Measurements from ENCODE around the gene PCSK4.

GRCh38 chr19:1531587-1531986 is 41.4 kb upstream of the PCSK4 start:
- no peak for TF ChIP-seq POLR2A (IDR thresholded peaks at IDR 0.05)
- TF ChIP-seq, protein P1, sequence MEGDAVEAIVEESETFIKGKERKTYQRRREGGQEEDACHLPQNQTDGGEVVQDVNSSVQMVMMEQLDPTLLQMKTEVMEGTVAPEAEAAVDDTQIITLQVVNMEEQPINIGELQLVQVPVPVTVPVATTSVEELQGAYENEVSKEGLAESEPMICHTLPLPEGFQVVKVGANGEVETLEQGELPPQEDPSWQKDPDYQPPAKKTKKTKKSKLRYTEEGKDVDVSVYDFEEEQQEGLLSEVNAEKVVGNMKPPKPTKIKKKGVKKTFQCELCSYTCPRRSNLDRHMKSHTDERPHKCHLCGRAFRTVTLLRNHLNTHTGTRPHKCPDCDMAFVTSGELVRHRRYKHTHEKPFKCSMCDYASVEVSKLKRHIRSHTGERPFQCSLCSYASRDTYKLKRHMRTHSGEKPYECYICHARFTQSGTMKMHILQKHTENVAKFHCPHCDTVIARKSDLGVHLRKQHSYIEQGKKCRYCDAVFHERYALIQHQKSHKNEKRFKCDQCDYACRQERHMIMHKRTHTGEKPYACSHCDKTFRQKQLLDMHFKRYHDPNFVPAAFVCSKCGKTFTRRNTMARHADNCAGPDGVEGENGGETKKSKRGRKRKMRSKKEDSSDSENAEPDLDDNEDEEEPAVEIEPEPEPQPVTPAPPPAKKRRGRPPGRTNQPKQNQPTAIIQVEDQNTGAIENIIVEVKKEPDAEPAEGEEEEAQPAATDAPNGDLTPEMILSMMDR (IDR thresholded peaks at IDR 0.05): no peak

All from sigmoid colon (tissue), 3 donors.